ENCODE results near the gene B4GALT2.

GRCh38 chr1:44002606-44003157, 23.7 kb downstream of the B4GALT2 start:
- TF ChIP-seq CTCF (IDR thresholded peaks at IDR 0.05) (no peak), POLR2A (IDR thresholded peaks at IDR 0.05) (no peak)

Measured in testis (tissue), 2 donors.